GM21381 (cell line): Measurements from ENCODE around the gene DDX10.

Source experiments
- ATAC-seq: cut with Tn5 transposase; IDR thresholded peaks from one replicate; pipeline ENCODE4 v1.9.1; 2021; ENCODE audit warnings: mild to moderate bottlenecking, moderate library complexity; ENCODE audit not compliant: unreplicated experiment

The DDX10 gene

GRCh38 chr11:108966206-108966605 is 301.3 kb downstream of the DDX10 start:
- ATAC-seq, result no peak

- no peak for ATAC-seq
These were observed 302.1 kb downstream of the DDX10 start for GRCh38 chr11:108966978-108967377.

- no peak for ATAC-seq
These were observed 302.7 kb downstream of the DDX10 start for GRCh38 chr11:108967571-108967970.

- no peak for ATAC-seq
These were observed 305.5 kb downstream of the DDX10 start for GRCh38 chr11:108970221-108970991.

- ATAC-seq, result no peak
These were observed 308.7 kb downstream of the DDX10 start for GRCh38 chr11:108973402-108974162.

- no peak for ATAC-seq
These were observed 310.2 kb downstream of the DDX10 start for GRCh38 chr11:108975026-108975425.

GRCh38 chr11:108975641-108976071 is 310.8 kb downstream of the DDX10 start:
- no peak for ATAC-seq

- ATAC-seq, result no peak
These were observed 319.0 kb downstream of the DDX10 start for GRCh38 chr11:108983636-108984420.

- no peak for ATAC-seq
These were observed 319.7 kb downstream of the DDX10 start for GRCh38 chr11:108984523-108984922.

- no peak for ATAC-seq
These were observed 320.5 kb downstream of the DDX10 start for GRCh38 chr11:108985236-108985944.

- no peak for ATAC-seq
These were observed 321.0 kb downstream of the DDX10 start for GRCh38 chr11:108985945-108986279.
